Fibroblast of lung (primary cell): Measurements from ENCODE around the gene SRC.

Source experiments
- CTCF ChIP-seq, 2 donors: IDR thresholded peaks in 1 of 2; conservative IDR thresholded peaks in 1 of 2; 1 replicate in 1 of 2; 2 replicates in 1 of 2; pipeline ENCODE4 v1.5.1; 2011 to 2012; ENCODE audit warnings: low read length in 2 of 2, control low read depth in 1 of 2, inconsistent platforms in 1 of 2, low read depth in 1 of 2, mild to moderate bottlenecking in 1 of 2
- EZH2 ChIP-seq: IDR thresholded peaks from 2 replicates; pipeline ENCODE4 v1.5.1; 2012; ENCODE audit warnings: low read length, control low read depth, mild to moderate bottlenecking; ENCODE audit errors: missing control alignments

- TF ChIP-seq CTCF (conservative IDR thresholded peaks at IDR 0.05 in 1 of 2, IDR thresholded peaks at IDR 0.05 in 1 of 2; ENCODE audit: low read depth in 1 of 2, low read length in 2 of 2): no peak
- TF ChIP-seq EZH2: no peak
Measured at GRCh38 chr20:37430044-37430443, 84.1 kb downstream of the SRC start.
